ENCODE measurements around the gene SCN2A.
"Not testable (repeated sequence)": the region's sequence is repeated elsewhere in the genome, so short reads cannot be mapped to it uniquely, and the experiment has no call there.

The SCN2A gene

DNA sequence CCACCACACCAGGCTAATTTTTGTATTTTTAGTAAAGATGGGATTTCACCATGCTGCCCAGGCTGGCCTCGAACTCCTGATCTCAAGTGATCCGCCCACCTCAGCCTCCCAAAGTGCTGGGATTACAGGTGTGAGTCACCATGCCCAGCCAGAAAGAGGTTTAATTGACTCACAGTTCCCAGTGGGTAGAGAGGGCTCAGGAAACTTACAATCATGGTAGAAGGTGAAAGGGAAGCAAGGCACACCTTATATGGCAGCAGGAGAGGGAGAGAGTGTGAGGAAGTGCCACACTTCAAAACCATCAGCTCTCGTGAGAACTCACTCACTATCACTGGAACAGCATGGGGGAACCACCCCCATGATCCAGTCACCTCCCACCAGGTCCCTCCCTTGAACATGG lies 159.4 kb downstream of the SCN2A start:
- H3K36me3 ChIP-seq (ENCODE audit: control insufficient read depth, low read depth, low read length); H3K27me3 ChIP-seq (ENCODE audit: control insufficient read depth, insufficient read depth, low read length); H3K4me3 ChIP-seq (ENCODE audit: low read length); H3K4me1 ChIP-seq (ENCODE audit: control insufficient read depth, low read depth, low read length); H3K9ac ChIP-seq (ENCODE audit: low read length); H3K27ac ChIP-seq (ENCODE audit: low read length); H3K9me3 ChIP-seq (ENCODE audit: control insufficient read depth, low read depth, low read length): not testable (repeated sequence)

- Histone ChIP-seq H3K36me3 (ENCODE audit: control insufficient read depth, low read depth, low read length) (no peaks in the 10 kb centered on the region), H3K4me1 (ENCODE audit: control insufficient read depth, low read depth, low read length) (peaks cover 17% of the 10 kb centered on the region), H3K27me3 (ENCODE audit: control insufficient read depth, insufficient read depth, low read length) (no peaks in the 10 kb centered on the region), H3K9me3 (ENCODE audit: control insufficient read depth, low read depth, low read length) (no peaks in the 10 kb centered on the region), H3K9ac (ENCODE audit: low read length) (no peak overlapping the region), H3K4me3 (ENCODE audit: low read length) (no peak overlapping the region), H3K27ac (ENCODE audit: low read length) (no peak overlapping the region)
These were observed 162.2 kb downstream of the SCN2A start for GRCh38 chr2:165401285-165401852.

GRCh38 chr2:165402162-165402561 lies 162.9 kb downstream of the SCN2A start:
- Histone ChIP-seq H3K9ac (ENCODE audit: low read length) (no peak overlapping the region), H3K27me3 (ENCODE audit: control insufficient read depth, insufficient read depth, low read length) (no peaks in the 10 kb centered on the region), H3K36me3 (ENCODE audit: control insufficient read depth, low read depth, low read length) (no peaks in the 10 kb centered on the region), H3K4me3 (ENCODE audit: low read length) (no peak overlapping the region), H3K4me1 (ENCODE audit: control insufficient read depth, low read depth, low read length) (peaks cover 21% of the 10 kb centered on the region), H3K9me3 (ENCODE audit: control insufficient read depth, low read depth, low read length) (no peaks in the 10 kb centered on the region), H3K27ac (ENCODE audit: low read length) (no peak overlapping the region)

- Histone ChIP-seq H3K27me3 (ENCODE audit: control insufficient read depth, insufficient read depth, low read length) (no peaks in the 10 kb centered on the region), H3K9me3 (ENCODE audit: control insufficient read depth, low read depth, low read length) (no peaks in the 10 kb centered on the region), H3K36me3 (ENCODE audit: control insufficient read depth, low read depth, low read length) (no peaks in the 10 kb centered on the region), H3K9ac (ENCODE audit: low read length) (no peak overlapping the region), H3K4me3 (ENCODE audit: low read length) (peak overlapping the region; percentile 26), H3K27ac (ENCODE audit: low read length) (peak overlapping the region; percentile 51), H3K4me1 (ENCODE audit: control insufficient read depth, low read depth, low read length) (peaks cover 21% of the 10 kb centered on the region)
These were observed 167.0 kb downstream of the SCN2A start for GRCh38 chr2:165406173-165406572.

DNA sequence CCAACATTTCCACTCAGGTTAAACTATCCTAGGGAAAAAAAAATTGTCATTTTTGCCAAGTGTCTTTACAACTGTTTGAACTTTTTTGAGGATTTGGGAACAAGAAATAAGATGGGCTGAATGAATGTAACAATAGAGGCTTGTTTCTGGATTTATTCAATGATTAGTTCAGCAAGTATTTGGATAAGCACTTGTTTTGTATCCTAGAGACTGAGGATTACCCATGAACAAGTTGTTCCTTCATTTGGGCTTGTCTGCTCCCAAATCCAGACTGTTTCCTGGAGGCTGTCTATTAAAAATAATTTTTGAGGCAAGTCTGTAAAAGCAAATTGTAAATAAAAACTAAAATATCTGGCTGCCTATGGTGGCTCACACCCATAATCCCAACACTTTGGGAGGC lies 168.3 kb downstream of the SCN2A start:
- Histone ChIP-seq H3K9ac (ENCODE audit: low read length) (no peak overlapping the region), H3K27me3 (ENCODE audit: control insufficient read depth, insufficient read depth, low read length) (no peaks in the 10 kb centered on the region)

GRCh38 chr2:165408186-165408585 lies 169.0 kb downstream of the SCN2A start:
- Histone ChIP-seq H3K36me3 (ENCODE audit: control insufficient read depth, low read depth, low read length) (no peaks in the 10 kb centered on the region), H3K9ac (ENCODE audit: low read length) (no peak overlapping the region), H3K9me3 (ENCODE audit: control insufficient read depth, low read depth, low read length) (no peaks in the 10 kb centered on the region), H3K27ac (ENCODE audit: low read length) (no peak overlapping the region), H3K27me3 (ENCODE audit: control insufficient read depth, insufficient read depth, low read length) (no peaks in the 10 kb centered on the region), H3K4me3 (ENCODE audit: low read length) (no peak overlapping the region), H3K4me1 (ENCODE audit: control insufficient read depth, low read depth, low read length) (peaks cover 18% of the 10 kb centered on the region)

More for the DNA sequence above, 168.3 kb downstream of the SCN2A start:
- Histone ChIP-seq H3K36me3 (ENCODE audit: control insufficient read depth, low read depth, low read length) (no peaks in the 10 kb centered on the region), H3K4me3 (ENCODE audit: low read length) (no peak overlapping the region), H3K9me3 (ENCODE audit: control insufficient read depth, low read depth, low read length) (no peaks in the 10 kb centered on the region), H3K27ac (ENCODE audit: low read length) (no peak overlapping the region), H3K4me1 (ENCODE audit: control insufficient read depth, low read depth, low read length) (peaks cover 18% of the 10 kb centered on the region)

DNA sequence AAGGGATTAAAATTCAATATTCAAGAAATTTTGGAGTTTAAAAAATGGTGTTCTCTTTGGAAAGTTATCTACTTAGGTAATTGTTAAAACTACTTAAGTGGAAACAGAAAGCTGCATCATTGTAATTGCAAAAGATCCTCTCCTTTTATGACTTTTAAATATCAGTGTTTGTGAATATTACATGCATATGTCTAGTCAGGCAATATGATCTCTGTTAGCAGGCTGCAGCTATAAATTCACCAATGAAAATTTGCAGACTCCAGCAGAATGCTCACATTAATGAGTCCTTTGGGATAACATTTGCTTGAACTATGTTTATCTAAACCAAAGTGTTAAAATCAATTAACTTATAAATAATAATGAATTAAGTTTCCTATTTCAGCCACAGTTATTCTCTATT lies 171.1 kb downstream of the SCN2A start:
- H3K9me3 ChIP-seq (ENCODE audit: control insufficient read depth, low read depth, low read length) = no peaks in the 10 kb centered on the region
- H3K4me1 ChIP-seq (ENCODE audit: control insufficient read depth, low read depth, low read length) = peaks cover 14% of the 10 kb centered on the region
- no peaks in the 10 kb centered on the region for H3K27me3 ChIP-seq (ENCODE audit: control insufficient read depth, insufficient read depth, low read length)
- no peak overlapping the region for H3K4me3 ChIP-seq (ENCODE audit: low read length)
- no peak overlapping the region for H3K9ac ChIP-seq (ENCODE audit: low read length)
- H3K27ac ChIP-seq (ENCODE audit: low read length) = no peak overlapping the region
- H3K36me3 ChIP-seq (ENCODE audit: control insufficient read depth, low read depth, low read length) = no peaks in the 10 kb centered on the region

DNA sequence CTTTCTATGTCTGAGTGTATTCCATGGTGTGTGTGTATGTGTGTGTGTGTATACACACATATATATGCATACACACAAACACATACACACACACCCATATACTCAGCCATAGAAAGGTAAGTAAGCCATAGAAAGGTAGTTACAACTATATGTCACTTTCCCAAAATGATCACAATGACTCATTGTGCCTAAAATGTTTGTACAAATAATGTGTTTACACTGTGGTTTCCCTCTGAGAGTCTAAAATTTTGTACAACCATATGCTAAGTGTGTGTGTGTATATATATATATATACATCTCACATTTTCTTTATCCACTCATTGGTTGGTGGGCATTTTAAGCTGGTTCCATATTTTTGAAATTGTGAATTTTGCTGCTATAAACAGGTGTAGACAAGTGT lies 175.0 kb downstream of the SCN2A start:
- Histone ChIP-seq H3K9ac (ENCODE audit: low read length) (no peak overlapping the region), H3K27ac (ENCODE audit: low read length) (no peak overlapping the region), H3K36me3 (ENCODE audit: control insufficient read depth, low read depth, low read length) (no peaks in the 10 kb centered on the region), H3K9me3 (ENCODE audit: control insufficient read depth, low read depth, low read length) (no peaks in the 10 kb centered on the region), H3K4me3 (ENCODE audit: low read length) (no peak overlapping the region), H3K4me1 (ENCODE audit: control insufficient read depth, low read depth, low read length) (no peaks in the 10 kb centered on the region), H3K27me3 (ENCODE audit: control insufficient read depth, insufficient read depth, low read length) (no peaks in the 10 kb centered on the region)

GRCh38 chr2:165417009-165417408 lies 177.8 kb downstream of the SCN2A start:
- Histone ChIP-seq H3K4me1 (ENCODE audit: control insufficient read depth, low read depth, low read length) (no peaks in the 10 kb centered on the region), H3K9me3 (ENCODE audit: control insufficient read depth, low read depth, low read length) (no peaks in the 10 kb centered on the region), H3K9ac (ENCODE audit: low read length) (no peak overlapping the region), H3K27ac (ENCODE audit: low read length) (no peak overlapping the region), H3K27me3 (ENCODE audit: control insufficient read depth, insufficient read depth, low read length) (no peaks in the 10 kb centered on the region), H3K36me3 (ENCODE audit: control insufficient read depth, low read depth, low read length) (no peaks in the 10 kb centered on the region), H3K4me3 (ENCODE audit: low read length) (no peak overlapping the region)

DNA sequence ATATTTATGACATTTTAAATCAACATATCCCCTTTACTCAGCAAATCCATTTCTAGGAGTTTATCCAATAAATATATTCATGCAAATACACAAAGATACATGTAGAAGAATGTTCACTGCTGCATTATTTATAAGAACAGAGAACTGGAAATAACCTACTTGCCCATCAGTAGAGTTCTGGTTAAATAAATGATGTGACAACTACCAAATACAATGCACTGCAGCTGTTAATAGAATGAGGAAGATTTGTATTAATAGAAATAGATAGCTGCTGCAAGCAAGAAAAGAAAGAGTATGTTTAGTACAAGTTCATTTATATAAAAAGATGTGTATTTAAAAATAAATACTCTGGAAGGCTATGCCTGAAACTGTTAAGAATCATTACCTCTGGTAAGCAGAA lies 181.0 kb downstream of the SCN2A start:
- Histone ChIP-seq H3K9me3 (ENCODE audit: control insufficient read depth, low read depth, low read length) (no peaks in the 10 kb centered on the region), H3K27me3 (ENCODE audit: control insufficient read depth, insufficient read depth, low read length) (no peaks in the 10 kb centered on the region), H3K9ac (ENCODE audit: low read length) (no peak overlapping the region)

DNA sequence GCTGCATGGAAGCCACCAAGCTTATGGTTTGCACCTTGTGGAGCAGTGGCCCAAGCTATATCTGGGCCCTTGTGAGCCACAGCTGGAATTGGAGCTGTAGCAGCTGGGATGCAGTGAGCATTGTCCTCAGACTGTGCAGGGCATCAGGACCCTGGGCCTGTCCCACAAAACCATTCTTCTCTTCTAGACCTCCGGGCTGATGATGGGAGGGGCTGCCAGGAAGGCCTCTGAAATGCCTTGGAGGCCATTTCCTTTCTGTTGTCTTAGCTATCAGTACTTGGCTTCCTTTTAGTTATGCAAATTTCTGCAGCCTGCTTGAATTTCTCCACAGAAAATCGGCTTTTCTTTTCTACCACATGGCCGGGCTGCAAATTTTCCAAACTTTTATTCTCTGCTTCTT lies 183.9 kb downstream of the SCN2A start:
- Histone ChIP-seq H3K4me3 (ENCODE audit: low read length) (no peak overlapping the region), H3K9me3 (ENCODE audit: control insufficient read depth, low read depth, low read length) (no peaks in the 10 kb centered on the region), H3K27me3 (ENCODE audit: control insufficient read depth, insufficient read depth, low read length) (no peaks in the 10 kb centered on the region), H3K36me3 (ENCODE audit: control insufficient read depth, low read depth, low read length) (no peaks in the 10 kb centered on the region), H3K27ac (ENCODE audit: low read length) (no peak overlapping the region), H3K4me1 (ENCODE audit: control insufficient read depth, low read depth, low read length) (no peaks in the 10 kb centered on the region), H3K9ac (ENCODE audit: low read length) (no peak overlapping the region)

More for the DNA sequence above, 181.0 kb downstream of the SCN2A start:
- Histone ChIP-seq H3K27ac (ENCODE audit: low read length) (no peak overlapping the region), H3K4me3 (ENCODE audit: low read length) (no peak overlapping the region), H3K4me1 (ENCODE audit: control insufficient read depth, low read depth, low read length) (no peaks in the 10 kb centered on the region), H3K36me3 (ENCODE audit: control insufficient read depth, low read depth, low read length) (no peaks in the 10 kb centered on the region)

DNA sequence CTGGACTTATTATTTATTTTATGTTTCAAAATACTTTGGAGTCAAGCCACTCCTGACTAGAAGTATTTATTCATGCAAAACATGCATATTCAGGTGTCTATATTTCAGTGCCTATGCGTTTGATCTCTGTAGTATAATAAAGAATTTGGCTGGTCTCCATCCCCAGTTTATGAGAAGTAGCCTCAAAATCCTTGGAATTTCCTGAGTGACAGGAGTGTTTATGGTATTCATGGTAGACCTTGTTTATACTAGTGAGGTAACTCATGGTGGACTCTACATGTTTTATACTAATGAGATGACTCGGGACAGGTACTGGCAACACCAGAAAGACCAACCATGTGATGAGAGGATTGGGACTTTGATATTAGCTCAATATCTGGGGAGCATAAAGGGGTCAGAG lies 186.3 kb downstream of the SCN2A start:
- Histone ChIP-seq H3K9me3 (ENCODE audit: control insufficient read depth, low read depth, low read length) (no peaks in the 10 kb centered on the region), H3K36me3 (ENCODE audit: control insufficient read depth, low read depth, low read length) (no peaks in the 10 kb centered on the region), H3K27me3 (ENCODE audit: control insufficient read depth, insufficient read depth, low read length) (no peaks in the 10 kb centered on the region), H3K4me1 (ENCODE audit: control insufficient read depth, low read depth, low read length) (no peaks in the 10 kb centered on the region), H3K9ac (ENCODE audit: low read length) (no peak overlapping the region), H3K27ac (ENCODE audit: low read length) (no peak overlapping the region), H3K4me3 (ENCODE audit: low read length) (no peak overlapping the region)
